ENCODE measurements around the gene PEX3. TPM values are rescaled to one million over a fixed set of nuclear protein-coding genes. Genes with fewer than 3 reads are reported as not detected.

The PEX3 gene
- total RNA-seq, 3 donors from 2014 or later: 12.0 to 22.0 (median 20.0) TPM

DNA sequence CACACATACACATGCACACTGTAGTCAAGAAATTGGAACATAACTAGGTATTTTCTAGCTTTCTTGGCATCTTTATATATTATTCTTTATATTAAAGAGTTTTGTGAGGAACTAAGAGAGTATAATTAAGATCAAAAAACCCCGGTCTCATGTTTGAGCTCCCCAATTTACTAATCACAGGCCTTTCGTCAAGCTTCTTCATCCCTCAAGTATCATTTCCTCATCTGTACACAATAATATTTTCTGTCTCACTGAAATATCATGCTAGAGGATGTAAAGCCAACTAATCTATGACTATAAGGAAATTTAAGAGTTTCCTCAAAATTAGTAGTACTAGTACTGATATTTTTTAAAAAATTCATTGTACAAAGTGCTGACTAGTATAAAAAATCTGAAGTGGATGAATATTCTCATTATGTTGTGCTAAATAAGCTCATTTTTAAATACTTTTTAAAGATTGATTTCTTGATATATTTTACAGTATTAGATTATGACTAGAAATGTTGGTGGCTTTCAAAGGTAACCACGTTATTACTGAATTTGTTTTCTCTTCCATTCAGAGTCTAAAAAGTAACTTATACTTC, 28.0 kb downstream of the PEX3 start:
- no peaks in the 10 kb centered on the region for H3K9me3 ChIP-seq
- intact Hi-C loops (cut with DNase I; ENCODE audit: low total_unique reads): no loop called here
- no peak overlapping the region for H3K27ac ChIP-seq
- H3K36me3 ChIP-seq: peaks cover 8% of the 10 kb centered on the region
- no peak overlapping the region for H3K4me3 ChIP-seq
- no peak for DNase-seq (ENCODE audit: low spot score in 2 of 2)
- no peaks in the 10 kb centered on the region for H3K4me1 ChIP-seq
- no peaks in the 10 kb centered on the region for H3K27me3 ChIP-seq
- TF ChIP-seq, protein P1, sequence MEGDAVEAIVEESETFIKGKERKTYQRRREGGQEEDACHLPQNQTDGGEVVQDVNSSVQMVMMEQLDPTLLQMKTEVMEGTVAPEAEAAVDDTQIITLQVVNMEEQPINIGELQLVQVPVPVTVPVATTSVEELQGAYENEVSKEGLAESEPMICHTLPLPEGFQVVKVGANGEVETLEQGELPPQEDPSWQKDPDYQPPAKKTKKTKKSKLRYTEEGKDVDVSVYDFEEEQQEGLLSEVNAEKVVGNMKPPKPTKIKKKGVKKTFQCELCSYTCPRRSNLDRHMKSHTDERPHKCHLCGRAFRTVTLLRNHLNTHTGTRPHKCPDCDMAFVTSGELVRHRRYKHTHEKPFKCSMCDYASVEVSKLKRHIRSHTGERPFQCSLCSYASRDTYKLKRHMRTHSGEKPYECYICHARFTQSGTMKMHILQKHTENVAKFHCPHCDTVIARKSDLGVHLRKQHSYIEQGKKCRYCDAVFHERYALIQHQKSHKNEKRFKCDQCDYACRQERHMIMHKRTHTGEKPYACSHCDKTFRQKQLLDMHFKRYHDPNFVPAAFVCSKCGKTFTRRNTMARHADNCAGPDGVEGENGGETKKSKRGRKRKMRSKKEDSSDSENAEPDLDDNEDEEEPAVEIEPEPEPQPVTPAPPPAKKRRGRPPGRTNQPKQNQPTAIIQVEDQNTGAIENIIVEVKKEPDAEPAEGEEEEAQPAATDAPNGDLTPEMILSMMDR (IDR thresholded peaks at IDR 0.05): no peak
- TF ChIP-seq POLR2AphosphoS5 (IDR thresholded peaks at IDR 0.05): no peak
- TF ChIP-seq POLR2A (IDR thresholded peaks at IDR 0.05): no peak

DNA sequence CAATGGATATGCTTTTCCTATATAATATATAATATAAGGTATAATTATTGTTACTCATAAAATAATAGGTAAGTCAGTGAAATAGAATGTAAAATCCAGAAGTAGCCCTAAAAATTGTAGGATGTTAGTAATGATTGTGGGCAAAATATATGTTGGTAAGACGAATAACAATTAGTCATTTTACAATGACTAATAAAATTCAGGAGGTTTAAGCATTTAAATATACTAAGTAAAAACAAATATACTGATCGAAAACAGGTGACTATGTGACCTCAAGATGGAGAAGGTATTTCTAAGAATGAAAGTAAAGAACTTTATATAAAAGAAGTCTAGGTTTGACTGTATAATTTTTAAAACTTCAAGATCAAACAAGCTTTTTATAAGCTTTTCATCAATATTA, 32.0 kb downstream of the PEX3 start:
- H3K27ac ChIP-seq: no peak overlapping the region
- no peaks in the 10 kb centered on the region for H3K27me3 ChIP-seq
- DNase-seq (ENCODE audit: low spot score in 2 of 2): no peak
- intact Hi-C loops (cut with DNase I; ENCODE audit: low total_unique reads): no loop called here
- H3K4me1 ChIP-seq: no peaks in the 10 kb centered on the region
- H3K36me3 ChIP-seq: no peaks in the 10 kb centered on the region
- TF ChIP-seq, protein P1 (IDR thresholded peaks at IDR 0.05): no peak
- H3K4me3 ChIP-seq: no peak overlapping the region
- H3K9me3 ChIP-seq: no peaks in the 10 kb centered on the region

DNA sequence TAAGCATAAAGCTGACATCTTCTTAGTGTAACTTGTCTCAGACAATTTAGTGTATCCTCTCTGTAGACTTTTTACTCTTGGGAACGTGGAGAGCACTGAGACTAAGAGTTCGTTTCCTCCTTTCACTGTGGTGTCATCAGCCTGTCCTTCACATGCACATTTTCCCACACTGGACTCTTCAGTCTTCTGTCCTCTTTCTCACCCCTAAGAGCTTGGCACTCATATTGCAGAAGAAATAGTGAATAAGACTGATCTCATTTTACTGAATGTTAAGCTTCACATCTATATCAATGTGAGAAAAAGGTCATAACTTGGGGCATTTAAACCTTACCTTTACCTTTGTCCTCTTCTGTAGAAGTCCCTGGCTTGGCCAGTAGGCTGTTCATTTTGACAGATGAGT, 35.4 kb downstream of the PEX3 start:
- intact Hi-C loops (cut with DNase I; ENCODE audit: low total_unique reads): no loop called here
- no peaks in the 10 kb centered on the region for H3K27me3 ChIP-seq
- no peak for DNase-seq (ENCODE audit: low spot score in 2 of 2)
- H3K4me1 ChIP-seq: no peaks in the 10 kb centered on the region
- H3K27ac ChIP-seq: no peak overlapping the region
- H3K36me3 ChIP-seq: no peaks in the 10 kb centered on the region
- no peaks in the 10 kb centered on the region for H3K9me3 ChIP-seq
- H3K4me3 ChIP-seq: no peak overlapping the region
- TF ChIP-seq, protein P1 (IDR thresholded peaks at IDR 0.05): no peak
- TF ChIP-seq POLR2AphosphoS5 (IDR thresholded peaks at IDR 0.05) (no peak), POLR2A (IDR thresholded peaks at IDR 0.05) (no peak)

DNA sequence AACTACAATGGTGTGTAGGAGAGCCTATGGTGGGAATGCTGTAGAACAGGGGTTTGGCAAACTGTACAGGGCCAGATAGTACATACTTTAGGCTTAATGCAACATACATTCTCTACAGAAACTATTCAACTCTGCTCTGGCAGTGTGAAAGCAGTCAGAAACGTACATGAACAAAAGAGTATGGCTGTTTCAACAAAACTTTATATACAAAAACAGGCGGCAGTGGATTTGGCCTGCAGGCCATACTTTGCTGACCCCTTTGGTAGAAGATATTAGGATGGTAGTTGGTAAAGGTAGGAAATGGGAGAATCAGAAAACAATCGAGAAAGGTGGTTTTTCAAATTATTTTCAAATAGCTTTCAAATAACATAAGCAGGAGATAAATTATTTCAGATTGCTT, 36.1 kb downstream of the PEX3 start:
- no peak for DNase-seq (ENCODE audit: low spot score in 2 of 2)
- H3K27me3 ChIP-seq: no peaks in the 10 kb centered on the region
- intact Hi-C loops (cut with DNase I; ENCODE audit: low total_unique reads): no loop called here
- no peak overlapping the region for H3K4me3 ChIP-seq
- TF ChIP-seq, protein P1 (IDR thresholded peaks at IDR 0.05): no peak
- no peak for TF ChIP-seq POLR2AphosphoS5 (IDR thresholded peaks at IDR 0.05)
- no peak for TF ChIP-seq POLR2A (IDR thresholded peaks at IDR 0.05)
- H3K4me1 ChIP-seq: no peaks in the 10 kb centered on the region
- H3K36me3 ChIP-seq: no peaks in the 10 kb centered on the region
- H3K27ac ChIP-seq: no peak overlapping the region
- H3K9me3 ChIP-seq: no peaks in the 10 kb centered on the region

DNA sequence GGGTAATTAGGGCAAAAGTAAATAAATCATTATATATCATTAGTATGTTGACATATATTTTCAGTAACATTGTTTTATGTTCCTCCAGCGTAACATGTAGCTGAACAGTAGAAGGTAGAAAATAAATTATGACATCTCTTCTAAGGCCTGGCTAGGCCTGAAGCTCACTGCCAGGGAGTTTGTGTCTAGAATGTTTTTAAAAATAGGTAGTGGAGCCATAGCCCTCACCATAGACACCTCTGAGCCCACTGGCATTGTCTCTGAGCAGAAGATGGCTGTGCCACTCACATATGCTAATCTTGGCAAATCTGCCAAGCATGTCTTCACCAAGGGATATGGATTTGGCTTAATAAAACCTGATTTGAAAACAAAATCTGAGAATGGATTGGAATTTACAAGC, 39.6 kb downstream of the PEX3 start:
- Histone ChIP-seq H3K27me3 (no peaks in the 10 kb centered on the region), H3K36me3 (no peaks in the 10 kb centered on the region), H3K27ac (no peak overlapping the region), H3K9me3 (no peaks in the 10 kb centered on the region), H3K4me1 (no peaks in the 10 kb centered on the region), H3K4me3 (no peak overlapping the region)
- no peak for DNase-seq (ENCODE audit: low spot score in 2 of 2)
- no peak for TF ChIP-seq POLR2AphosphoS5 (IDR thresholded peaks at IDR 0.05)
- no peak for TF ChIP-seq POLR2A (IDR thresholded peaks at IDR 0.05)
- TF ChIP-seq, protein P1 (IDR thresholded peaks at IDR 0.05): no peak
- intact Hi-C loops (cut with DNase I; ENCODE audit: low total_unique reads): no loop called here
